Astrocyte of the hippocampus (primary cell): ENCODE measurements around the gene STMP1.
A peak's percentile ranks its signal among the peaks of the same experiment; 100 is the strongest.
"Not testable (repeated sequence)": the region's sequence is repeated elsewhere in the genome, so short reads cannot be mapped to it uniquely, and the experiment has no call there.

Experiments used
- DNase-seq: peaks from one replicate; pipeline ENCODE4 v3.0.0; 2011; ENCODE audit warnings: low read depth, low spot score

STMP1 gene

DNA sequence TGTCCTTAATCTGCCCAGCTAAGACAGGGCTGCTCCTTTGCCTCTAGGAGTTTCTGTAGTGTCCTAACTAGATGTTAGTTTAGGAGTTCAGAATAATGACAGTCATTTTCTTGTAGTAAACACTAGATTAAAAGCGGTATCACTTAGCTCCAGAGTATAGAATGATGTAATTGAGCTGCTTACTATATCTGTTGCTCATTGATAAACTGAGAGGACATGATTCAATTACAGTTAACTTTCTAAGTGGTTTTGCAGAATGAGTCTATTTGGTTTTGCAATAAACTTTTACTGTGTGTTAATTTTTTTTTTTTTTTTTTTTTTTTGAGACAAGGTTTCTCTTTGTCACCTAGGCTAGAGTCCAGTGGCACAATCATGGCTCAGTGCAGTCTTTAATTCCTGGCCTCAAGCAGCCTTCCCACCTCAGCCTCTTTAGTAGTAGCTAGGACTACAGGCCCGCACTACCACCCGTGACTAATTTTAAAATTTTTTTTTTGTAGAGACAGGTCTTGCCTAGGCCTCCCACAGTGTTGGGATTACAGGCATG is 1.8 kb downstream of the STMP1 start:
- DNase-seq, result no peak

DNA sequence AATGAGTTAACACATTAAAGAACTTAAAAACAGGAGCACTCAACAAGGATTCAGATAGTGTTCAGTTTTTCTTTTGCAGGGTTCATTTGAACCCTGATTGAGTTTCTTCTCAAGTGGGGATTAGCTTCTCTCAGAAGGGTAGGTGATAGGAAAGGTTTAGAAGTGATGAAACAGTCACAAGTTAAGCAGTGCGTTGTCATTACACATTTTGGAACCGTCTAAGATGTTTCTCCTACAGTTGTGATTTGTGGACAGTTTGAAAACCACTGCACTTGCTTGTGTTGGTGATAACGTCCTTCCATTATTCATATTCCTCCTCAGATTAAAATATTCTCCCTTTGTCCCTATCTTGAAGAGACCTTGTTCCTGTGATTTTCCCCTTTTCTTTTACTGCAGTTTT is 2.7 kb downstream of the STMP1 start:
- DNase-seq, result no peak

DNA sequence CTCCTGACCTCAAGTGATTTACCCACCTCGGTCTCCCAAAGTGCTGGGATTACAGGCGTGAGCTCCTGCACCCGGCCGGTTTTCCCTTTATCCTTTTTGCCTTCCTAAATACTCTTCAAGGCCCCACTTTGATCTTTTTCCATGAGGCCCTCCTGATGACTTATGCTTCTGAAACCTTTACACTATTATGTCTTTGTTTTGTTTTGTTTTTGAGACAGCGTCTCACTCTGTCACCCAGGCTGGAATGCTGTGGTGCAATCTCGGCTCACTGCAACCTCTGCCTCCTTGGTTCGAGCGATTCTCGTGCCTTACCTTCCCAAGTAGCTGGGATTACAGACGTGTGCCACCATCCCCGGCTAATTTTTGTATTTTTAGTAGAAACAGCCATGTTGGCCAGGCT is 3.8 kb downstream of the STMP1 start:
- no peak for DNase-seq

DNA sequence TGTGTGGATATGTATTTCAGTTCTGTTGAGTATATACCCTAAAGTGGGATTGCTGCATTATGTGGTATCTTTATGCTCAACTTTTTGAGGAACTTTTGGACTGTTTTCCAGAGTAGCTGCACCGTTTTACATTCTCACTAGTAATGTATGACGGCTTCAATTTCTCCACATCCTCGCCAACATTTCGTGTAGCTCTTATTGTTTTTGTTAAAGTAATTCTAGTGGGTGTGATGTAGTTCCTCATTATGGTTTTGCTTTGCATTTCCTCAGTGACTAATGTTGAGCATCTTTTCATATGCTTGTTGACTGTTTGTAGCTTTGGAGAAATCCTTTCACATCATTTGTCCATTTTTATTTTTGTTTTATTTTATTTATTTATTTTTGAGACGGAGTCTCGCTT is 4.5 kb downstream of the STMP1 start:
- DNase-seq, result no peak

DNA sequence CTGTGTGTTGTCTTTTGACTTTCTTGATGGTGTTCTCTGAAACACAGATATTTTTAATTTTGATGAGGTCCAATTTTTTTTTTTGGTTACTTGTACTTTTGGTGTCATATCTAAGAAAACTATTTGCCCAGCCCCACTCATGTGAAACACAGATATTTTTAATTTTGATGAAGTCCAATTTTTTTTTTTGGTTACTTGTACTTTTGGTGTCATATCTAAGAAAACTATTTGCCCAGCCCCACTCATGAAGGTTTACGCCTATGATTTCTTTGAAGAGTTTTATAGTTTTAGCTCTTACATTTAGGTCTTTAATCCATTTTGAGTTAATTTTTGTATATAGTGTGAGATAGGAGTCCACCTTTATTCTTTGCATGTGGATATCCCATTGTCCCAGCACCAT is 5.3 kb downstream of the STMP1 start:
- not testable (repeated sequence) for DNase-seq

DNA sequence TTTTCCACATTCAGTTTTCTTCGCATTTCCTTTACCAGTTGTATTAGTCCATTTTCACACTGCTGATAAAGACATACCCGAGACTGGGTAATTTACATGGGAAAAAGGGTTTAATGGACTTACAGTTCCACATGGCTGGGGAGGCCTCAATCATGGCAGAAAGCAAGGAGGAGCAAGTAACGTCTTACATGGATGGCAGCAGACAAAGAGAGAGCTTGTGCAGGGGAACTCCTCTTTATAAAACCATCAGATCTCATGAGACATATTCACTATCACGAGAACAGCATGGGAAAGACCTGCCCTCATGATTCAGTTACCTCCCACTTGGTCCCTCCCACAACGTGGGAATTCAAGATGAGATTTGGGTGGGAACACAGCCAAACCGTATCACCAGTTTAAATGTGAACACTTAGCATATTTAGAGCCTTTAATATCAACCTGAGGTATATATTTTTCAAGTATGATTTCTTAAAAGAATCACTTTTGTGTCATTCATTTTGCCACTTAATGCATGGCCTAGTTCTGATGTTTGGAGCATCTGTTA is 6.6 kb downstream of the STMP1 start:
- not testable (repeated sequence) for DNase-seq

DNA sequence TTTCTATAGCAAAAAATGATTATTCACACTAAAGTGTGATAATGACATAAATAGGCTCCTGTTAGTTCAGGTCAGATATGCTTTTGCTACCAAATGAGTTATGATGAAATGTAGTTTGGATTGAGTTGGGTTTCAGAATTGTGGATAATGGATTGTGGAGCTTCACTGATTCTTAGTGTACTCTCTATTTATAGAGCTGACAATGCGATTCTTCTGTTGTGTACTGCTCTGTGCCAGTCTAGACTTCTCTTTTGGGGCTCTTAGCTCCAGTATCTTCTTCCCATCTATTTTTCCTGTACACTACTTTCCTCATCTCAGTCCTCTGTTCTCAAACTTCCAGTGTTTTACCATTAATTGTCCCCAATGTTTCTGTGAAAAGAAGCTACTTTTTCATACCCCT is 7.5 kb downstream of the STMP1 start:
- no peak for DNase-seq

DNA sequence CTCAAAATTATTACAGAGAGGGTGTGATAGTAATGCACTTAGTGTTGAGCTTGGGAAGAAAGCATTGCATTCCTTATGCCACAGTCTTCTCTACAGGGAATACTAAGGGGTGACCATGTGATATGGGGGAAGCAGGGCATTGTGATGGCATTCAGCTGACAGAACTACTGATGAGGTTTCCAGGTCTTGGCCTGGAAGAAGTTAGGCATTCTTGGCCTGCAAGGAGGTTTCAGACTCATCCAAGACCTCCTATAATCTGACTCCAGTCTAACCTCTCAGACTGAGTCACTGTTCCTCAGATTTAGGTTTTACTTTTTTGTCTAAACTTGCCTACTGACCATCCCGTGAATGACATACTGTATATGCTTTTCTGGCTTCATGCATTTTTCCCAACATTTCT is 7.9 kb downstream of the STMP1 start:
- DNase-seq, result peak; percentile 56

DNA sequence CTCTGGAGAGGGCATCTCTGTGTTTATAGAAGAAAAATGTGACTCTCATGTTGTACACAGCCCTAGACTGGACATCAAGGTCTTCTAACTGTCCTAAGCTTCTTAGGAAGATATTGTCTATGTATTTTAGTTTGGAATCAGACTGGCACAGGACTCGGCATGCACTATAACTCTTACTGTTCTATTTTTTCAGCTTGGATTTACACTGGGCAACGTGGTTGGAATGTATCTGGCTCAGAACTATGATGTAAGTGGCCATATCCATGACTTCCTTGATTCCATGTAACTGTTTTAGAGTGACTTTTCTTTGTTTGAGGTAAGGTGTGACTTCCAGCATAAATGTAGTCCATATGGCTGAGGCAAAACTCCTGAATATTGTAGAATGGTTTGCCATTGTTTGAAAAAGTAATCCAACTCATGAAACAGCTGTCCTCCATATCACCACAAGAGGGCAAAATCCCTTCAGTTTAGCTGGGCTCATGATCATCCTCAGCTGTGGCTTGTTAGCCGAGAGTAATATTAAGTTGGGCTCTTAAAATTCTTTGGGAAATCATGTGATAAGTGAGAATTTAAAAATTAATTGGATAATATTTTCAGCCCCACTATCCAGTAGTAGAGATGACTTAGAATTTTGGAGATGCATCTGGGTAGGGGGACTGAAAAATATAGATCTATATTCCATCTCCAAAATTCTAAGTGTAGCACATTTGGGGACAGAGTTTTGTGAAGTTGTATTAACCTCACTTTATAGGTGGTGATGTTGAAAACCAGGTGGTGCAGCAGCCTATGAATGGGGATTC is 10.4 kb downstream of the STMP1 start:
- DNase-seq, result peak; percentile 87

DNA sequence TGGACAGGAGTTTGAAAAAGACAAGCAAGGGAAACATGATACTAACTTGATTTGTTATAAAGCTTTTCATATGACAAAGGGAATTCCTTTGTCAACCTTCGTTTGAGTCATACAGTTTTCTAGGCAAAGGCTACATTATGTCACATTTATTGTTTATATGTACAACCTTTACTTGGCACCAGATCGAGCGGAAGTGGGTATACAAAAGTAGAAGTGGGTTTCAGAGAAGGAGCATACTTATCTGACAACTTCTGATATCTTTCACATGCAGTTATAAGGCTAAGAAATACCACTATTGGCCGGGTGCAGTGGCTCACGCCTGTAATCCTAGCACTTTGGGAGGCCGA is 11.0 kb downstream of the STMP1 start:
- peak; percentile 66 for DNase-seq

DNA sequence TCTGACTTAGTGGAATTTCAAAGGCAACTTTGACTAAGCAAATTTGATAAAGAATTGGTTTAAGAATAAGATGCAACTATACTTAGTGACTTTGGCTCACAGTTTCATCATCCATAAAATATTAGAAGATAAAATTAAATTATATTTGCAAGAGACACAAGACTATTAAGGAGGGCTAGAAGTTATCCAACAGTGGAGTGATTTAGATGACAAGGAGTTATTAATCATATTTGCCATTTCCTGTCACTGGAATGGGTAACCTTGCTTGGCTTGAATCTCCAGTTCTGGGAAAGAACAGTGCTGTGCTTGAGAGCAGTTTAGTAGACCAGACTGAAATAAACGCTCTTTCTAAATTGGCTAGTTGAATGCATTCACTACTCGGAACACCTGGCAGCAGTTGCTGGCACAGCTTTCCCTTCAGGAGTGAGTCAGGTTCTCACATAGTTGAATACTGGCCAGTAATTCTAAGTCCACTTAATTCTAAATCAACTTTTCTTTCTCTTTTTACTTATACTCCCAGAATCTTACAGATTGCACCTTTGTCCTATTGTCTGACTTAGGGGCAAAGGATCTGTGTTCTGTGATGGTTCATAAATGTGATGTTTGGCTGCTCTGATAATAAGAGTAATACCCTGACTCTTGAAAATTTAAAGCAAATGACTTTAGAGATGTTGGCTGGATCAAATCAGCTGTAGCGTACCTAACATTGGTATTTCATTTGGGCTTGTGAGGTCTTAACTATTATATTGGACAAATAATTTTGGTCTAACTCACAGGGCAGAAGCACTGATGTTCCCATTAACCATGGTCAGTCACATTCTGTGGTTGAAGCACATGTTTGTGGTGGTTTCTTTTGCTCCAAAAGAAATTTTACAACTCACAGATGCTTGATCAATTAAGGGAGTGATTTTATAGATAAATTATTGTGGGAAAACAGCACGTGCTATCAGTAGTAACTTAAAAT is 16.6 kb downstream of the STMP1 start:
- DNase-seq, result peak; percentile 94

DNA sequence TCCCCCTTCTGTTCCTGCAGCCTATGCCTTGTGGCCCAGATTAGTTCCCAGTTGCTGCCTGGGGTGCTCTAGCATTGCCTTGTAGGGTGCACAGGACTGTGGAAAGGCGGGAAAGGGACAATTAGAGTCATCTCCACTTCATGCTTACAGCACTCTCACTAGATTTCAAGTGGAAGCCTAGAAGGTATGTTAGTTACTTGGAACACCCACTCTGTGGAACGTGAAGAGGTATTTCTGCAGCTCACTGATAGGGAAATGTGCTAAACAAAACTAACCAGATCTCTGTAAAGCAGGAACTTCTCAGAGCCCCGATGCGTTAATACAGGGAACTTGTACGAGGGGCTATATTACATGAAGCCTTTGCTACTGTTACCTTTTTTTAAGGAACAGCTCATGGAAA is 19.4 kb downstream of the STMP1 start:
- DNase-seq, result no peak

DNA sequence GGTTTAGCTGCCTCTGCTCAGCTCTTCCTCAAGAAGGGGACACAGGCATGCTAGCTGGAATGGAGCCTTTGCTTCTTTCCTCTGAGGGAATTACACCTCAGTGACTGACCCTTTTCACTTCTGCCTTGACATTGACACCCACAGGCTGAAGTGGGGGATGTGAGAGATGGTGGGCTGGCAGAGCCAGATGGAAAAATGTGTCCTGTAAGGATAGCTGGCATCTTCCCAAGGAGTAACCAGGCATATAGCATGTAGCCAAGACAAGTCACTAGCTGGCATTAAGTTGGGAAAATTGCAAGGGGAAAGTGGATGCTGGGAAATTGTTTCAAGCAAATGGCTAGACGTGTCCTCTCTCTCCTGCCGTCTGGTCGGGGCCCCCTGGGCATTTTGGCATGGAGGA is 19.9 kb downstream of the STMP1 start:
- no peak for DNase-seq

DNA sequence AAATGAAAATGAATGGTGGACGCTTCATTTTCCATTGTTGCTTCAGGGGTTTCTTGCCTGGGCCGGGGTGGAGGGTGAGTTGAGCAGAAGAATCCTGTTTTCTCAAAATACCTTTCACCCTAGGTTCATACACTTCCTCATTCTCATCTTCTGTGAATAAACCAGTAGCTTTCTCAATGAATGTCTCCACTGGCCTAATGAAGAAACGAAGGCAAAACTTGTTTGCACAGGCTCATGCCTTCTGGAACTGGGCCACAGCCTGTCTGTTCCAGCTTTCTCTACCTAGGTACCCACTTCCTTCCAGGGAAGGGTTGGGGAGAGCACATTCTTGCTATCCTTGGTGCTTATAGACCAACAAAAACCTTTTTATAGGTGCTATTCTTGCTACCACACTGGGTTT is 21.3 kb downstream of the STMP1 start:
- no peak for DNase-seq

DNA sequence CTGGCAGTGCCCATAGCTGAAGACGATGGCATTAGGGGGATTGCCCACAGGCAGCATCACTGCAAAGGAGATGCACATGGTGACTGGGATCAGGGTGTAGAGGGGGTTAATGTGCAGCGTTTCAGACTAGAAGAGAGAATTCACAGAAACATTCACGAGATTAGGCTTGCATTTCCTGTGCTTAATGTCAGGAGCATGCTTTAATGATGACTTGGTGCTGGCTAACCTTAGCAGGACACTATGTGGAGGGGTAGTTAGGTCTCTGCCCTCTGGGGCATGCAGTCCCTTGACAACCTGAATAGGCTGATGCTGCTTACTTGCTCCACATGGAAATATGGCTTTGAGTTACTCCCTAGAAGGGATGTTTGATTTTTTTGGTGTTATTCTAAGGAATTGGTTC is 21.8 kb downstream of the STMP1 start:
- DNase-seq, result no peak

DNA sequence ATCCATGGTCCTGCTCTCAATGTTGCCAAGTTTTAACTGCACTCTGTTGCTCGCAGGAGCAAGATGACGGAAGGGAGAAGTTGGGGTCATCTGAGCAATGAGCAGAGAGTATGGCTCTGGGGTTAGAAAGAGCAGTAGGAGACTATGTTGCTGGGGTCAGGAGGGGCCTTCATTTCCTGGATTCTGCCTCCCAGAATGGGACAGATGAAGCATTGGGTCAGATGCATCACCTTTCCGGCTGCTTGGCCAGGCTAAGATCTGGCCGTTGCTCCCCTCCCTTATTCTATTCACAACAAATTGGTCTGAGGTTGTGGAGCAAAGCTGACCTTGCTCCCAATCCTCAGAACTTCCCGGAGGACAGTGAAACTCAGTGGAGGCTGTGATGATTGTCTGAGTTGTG is 22.4 kb downstream of the STMP1 start:
- DNase-seq, result no peak

DNA sequence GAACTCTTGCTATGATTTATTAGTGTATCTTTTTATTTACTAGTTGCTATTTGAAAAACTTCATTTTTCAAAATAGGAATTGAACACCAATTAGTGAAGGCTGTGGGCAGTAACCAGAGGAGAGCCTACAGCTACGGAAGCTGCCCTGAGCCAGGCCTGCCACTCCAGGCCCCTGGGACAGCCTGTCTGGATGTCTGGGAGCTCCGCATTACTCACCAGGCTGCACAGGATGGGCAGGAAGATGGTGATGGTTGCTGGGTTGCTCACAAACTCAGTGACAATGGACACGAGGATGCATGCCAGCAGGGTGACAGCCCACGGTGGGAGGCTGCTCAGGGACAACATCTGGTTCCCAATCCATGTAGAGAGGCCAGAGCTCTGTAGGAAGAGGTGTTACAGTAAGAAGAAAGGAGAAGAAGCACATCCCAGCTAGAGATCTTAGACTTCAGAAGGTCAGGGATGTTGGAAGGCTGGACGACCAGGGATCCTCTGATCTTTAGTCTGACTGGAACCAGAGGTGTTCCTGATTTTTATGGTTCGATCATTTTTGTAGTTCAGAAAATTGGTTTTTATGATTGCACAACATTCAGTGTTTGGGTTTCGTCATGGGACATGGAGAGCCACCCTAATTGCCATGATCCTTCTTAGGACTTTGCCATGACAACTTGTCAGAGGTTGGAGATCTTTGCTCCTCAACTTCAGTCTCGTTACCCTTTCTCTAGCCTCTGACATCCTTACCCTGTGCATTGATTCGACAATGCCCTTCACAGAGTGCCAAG is 23.2 kb downstream of the STMP1 start:
- peak; percentile 48 for DNase-seq

DNA sequence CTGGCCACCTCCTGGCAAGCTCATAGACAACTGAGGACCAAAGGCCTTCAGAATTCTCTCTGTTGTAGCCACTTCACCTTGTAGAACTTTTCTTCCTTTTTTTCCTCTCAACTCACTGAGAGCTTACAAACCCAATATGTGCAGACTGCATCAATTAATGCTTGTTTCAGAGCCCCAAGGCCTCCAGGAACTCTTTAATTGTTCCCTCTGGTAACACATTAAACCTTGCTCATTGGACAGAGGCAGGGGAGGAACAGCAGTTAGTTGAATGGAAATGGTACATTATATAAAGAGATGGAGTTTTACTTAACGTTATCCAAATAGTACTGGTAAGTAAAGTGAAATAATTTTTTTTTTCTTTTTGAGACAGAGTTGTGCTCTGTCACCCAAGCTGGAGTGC is 25.2 kb downstream of the STMP1 start:
- no peak for DNase-seq

DNA sequence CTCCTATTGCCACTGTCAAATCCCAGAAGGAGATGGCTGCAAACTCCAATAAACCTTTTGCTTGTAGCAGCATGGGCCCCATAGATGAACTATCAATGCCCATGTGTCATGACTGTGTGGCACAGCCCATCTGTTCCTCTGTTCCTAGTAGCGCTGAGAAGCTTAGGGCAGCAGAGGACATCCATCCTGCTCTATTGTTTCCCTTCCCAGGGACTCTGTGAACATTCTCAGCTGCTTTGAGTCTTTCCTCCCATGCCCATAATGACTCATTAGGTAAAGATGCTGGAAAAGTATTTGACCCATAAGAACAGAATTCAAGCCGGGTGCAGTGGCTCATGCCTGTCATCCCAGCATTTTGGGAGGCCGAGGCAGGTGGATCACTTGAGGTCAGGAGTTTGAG is 28.3 kb downstream of the STMP1 start:
- peak; percentile 65 for DNase-seq

DNA sequence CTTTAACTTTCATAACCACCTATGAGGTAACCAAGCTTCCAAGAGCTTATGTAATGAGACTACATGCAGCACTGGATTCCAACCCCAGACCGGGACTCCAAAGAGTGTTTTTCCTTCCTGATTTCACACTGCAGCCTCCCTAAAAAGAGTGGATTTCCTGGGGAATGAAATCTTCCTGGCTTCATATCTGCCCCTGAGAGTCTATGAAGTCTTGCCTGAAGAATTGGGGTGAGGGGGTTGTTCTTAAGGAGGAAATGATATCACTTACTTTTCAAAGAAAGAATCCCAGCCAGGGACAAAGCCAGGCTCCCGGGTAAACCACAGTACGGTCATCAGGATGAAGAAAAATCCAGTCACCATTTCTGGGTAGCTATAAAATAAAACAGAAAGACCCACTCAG is 29.7 kb downstream of the STMP1 start:
- peak; percentile 52 for DNase-seq

DNA sequence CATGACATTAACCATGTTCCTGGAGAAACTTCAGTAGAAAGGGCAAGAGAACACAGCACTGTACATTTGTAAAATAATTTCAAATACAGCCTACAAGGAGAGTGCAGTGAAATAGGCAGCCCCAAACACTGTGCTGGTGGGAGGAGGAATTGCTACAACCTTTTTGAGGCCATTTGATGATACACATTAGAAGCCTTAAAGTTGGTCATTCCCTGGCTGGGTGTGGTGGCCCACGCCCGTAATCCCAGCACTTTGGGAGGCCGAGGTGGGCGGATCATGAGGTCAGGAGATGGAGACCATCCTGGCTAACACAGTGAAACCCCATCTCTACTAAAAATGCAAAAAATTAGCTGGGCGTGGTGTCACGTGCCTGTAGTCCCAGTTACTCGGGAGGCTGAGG is 30.3 kb downstream of the STMP1 start:
- not testable (repeated sequence) for DNase-seq

DNA sequence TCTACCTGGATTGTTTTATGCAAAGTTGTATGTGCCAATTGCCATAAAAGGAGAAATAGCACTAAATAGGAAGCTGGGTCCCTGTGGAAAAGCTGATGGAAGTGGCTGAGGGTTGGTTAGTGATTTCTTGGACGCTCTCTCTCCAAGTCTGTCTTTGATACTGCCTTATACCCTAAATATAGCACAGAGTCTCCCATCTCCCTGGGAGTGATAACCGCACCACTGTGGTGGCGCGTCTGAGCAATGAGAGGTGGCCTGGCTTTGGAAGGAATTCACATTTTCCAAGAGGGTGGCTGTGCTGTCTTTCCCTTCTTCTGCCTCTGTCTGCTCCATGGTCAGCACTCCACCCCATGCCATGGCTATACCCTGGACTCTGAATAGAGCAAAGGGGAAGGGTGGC is 31.2 kb downstream of the STMP1 start:
- DNase-seq, result no peak
